Gastroesophageal sphincter (tissue), 3 donors: ENCODE measurements around the gene HTR2B.

Experiments
- CTCF ChIP-seq, 4 experiments: fragments of 200-600 bp in 2 of 4; fragments of 450-650 bp in 2 of 4; sonication (generic) in 1 of 4; IDR thresholded peaks; one replicate each; pipeline ENCODE4 v1.5.1; 2017 to 2019; ENCODE audit warnings: antibody characterized with exemption in 4 of 4, mild to moderate bottlenecking in 2 of 4, moderate library complexity in 2 of 4
- EP300 ChIP-seq: sonication (generic); formaldehyde crosslinking; IDR thresholded peaks from one replicate; pipeline ENCODE4 v1.6.1; 2017; ENCODE audit warnings: antibody characterized with exemption, mild to moderate bottlenecking
- POLR2A ChIP-seq, 2 donors: fragments of 450-650 bp; IDR thresholded peaks; one replicate each; pipeline ENCODE4 v1.6.1; 2017; ENCODE audit warnings: antibody characterized with exemption in 2 of 2, mild to moderate bottlenecking in 2 of 2, moderate library complexity in 1 of 2
- POLR2AphosphoS5 ChIP-seq: sonication (generic); formaldehyde crosslinking; IDR thresholded peaks from one replicate; pipeline ENCODE4 v1.6.1; 2017; ENCODE audit warnings: antibody characterized with exemption

GRCh38 chr2:231102772-231103171, 22.1 kb downstream of the HTR2B start:
- no peak for TF ChIP-seq CTCF (IDR thresholded peaks at IDR 0.05)
- no peak for TF ChIP-seq POLR2AphosphoS5
- TF ChIP-seq POLR2A (IDR thresholded peaks at IDR 0.05) = no peak
- no peak for TF ChIP-seq EP300
